ENCODE data around the gene RAD52.

GRCh38 chr12:951176-951575, 1.7 kb upstream of the RAD52 start:
- TF ChIP-seq POLR2AphosphoS5 (IDR thresholded peaks at IDR 0.05), result no peak
- no peak for TF ChIP-seq CTCF (IDR thresholded peaks at IDR 0.05)
